DMS153 treated with DMSO at 0.1 percent for 48 hours (cell line): ENCODE data around the gene UQCRQ.

Experiments
- DNase-seq: peaks from one replicate; lab custom pipeline; 2025; ENCODE audit not compliant: unreplicated experiment; lab: John Stamatoyannopoulos, UW

Gene UQCRQ

GRCh38 chr5:132870801-132871200 is 4.4 kb downstream of the UQCRQ start:
- DNase-seq, result no peak

DNA sequence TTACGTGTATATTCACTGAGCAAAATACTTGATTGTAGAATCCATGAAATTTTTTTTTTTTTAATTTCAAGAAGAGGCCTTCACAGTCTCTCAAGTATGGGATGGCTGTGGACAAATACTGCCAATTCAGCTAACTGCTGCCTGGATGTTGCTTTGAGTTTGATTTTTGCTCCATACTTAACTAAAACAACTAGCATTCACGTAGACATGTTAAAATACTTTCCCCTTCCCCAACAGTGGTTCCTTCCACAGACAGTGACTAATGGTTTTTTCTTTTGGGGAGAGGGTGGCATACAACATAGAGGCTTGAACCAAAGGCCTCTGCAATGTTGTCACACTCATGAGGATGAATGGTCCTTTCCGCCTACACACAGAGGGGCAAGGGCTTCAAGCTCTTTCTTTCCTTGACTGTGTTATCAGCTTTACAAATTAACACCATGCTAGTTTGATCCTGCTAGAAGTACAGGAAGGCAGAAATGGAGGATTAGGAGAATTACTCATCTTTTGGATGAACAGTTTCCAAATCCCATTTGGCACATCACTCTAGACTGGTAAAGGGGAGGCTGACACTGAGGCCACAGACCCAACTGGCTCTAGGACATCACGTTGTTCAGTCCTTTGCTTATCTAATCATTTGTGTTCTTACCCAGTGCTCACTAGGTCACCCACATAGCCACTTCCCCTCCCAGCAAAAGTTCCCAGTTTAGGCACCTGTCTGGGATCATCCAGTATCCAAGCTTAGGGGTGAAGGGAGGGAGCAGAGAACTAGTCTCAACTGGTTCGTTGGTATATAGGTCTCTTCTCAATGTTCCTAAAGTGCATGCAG is 5.2 kb downstream of the UQCRQ start:
- DNase-seq, result no peak

DNA sequence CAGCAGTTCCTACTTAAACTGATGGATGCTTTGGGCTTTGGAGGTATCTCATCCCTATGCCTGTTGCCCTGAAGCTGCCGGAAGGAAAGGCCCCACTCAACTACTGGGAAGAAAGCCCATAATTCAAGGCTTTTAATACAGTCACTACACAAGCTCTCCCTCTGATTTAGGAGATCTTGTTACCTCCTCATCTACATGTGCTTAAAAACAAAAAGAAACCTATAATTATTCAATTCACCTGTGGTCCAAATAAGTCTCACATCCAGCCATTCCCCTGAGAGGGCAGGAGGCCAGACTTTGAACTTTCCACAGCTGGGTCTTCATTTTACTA is 6.3 kb downstream of the UQCRQ start:
- DNase-seq, result no peak

GRCh38 chr5:132873119-132873929 is 6.9 kb downstream of the UQCRQ start, which contains the start of gene LEAP2:
LEAP2 (plus strand) TSS chr5:132873668; CDS start chr5:132873695, 27 bp downstream.
- no peak for DNase-seq

DNA sequence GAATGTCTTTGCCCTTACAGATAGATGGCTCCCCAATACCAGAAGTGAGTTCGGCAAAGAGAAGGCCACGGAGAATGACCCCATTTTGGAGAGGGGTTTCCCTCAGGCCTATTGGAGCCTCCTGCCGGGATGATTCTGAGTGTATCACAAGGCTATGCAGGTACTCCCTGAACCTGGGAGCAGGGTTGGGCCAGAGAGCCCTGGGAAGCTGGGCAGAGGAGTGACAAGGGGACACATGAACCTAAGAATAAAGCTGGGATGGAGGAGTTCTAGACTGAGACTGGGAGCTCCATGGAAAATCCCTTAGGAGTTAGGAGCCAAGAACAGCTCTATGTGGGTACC is 7.5 kb downstream of the UQCRQ start:
- no peak for DNase-seq

DNA sequence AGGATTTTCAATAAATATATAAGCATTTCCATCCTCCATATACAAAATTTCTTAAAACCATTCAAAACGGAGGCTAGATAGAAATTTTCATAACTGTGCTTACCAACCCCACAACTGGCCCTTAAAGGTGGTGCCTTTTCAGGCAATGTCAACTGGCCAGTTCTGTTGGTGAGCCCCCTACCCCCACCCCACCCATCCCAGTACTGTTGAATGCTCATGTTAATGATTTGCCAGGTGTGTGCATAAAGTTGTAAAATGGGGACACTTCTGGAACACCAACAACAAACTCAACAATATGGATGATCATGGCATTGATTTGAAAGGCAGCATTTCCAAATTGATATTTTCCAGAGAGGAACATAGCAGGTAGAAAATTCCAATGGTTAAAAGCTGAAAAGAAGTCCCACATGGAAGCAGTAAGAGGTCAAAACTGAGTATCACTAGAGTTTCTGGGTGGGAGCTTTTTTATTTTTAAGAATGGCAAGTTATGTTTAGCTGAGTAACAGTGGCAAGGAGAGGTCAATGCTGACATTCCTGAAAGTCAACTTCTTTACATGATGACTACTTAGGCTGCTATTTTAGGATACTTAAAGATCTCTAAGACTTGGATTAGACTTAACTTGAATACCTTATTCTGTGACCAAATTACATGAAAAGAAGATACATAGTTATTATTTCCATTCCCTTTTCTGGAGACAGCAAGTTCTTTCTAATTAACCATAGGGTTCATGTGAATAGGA is 9.7 kb downstream of the UQCRQ start:
- DNase-seq, result no peak

DNA sequence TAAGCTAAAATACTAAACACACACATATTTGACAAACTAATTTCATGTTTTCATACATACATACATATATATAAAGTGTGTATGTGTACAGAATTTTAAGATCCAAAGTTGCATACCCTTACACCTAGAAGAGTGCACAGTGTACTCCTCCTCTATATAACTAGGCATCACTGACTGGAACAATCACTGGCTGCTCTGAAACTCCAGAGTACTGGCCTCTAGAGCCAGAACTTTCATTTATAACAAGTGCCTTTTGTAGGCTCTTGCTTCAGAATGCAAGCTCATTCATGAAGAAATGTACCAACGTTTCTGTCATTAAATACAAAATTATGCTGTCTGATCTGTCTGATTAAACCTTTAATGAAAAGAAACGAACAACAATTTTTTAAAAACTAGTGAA is 11.0 kb downstream of the UQCRQ start:
- no peak for DNase-seq

- DNase-seq, result no peak
Observed at GRCh38 chr5:132877938-132878337, 11.5 kb downstream of the UQCRQ start.

DNA sequence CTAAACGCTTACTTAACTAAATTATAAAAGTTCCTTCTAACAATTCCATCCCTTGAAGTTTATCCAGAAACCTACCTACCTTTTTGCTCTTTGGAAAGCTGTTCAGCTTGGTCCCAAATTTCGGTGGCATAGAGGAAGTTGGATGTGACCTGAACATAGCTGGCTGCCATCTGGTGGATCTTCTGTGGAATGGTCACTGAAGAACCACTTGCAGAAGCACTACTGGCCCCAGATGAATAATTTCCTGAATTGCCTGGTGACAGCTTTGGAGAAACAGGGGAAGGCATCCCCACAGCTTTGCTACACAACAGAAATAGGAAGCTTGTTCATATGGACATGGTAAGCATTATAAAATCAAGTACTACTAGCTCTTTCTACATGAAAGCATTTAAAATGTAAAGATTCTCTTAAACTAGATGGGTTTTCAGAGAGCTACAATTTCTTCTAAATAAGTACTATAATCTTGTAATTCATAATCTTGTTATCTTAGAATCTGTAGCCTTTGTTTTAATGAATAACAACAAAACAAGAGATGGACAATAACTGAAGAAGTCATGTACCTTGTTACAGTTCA is 16.9 kb downstream of the UQCRQ start:
- DNase-seq, result no peak

DNA sequence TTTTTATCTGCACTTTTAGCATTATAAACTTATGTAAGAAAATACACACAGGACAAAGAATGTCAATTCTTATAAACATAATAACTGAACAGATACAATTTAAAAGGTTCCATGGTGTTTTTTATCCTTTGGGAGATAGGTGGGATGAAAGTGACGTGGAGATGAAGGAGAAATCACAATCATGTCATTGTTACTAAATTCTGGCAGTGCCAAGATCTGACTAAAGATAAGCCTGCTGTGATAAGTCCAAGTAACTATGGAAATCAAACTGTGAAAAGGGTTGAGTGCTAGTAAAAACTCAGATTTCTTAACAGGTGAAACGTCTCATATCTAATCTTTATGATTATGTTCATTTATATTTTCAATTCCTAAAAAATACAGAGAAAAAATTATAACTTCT is 18.1 kb downstream of the UQCRQ start:
- DNase-seq, result no peak

GRCh38 chr5:132886064-132886823 is 19.8 kb downstream of the UQCRQ start:
- DNase-seq, result no peak

DNA sequence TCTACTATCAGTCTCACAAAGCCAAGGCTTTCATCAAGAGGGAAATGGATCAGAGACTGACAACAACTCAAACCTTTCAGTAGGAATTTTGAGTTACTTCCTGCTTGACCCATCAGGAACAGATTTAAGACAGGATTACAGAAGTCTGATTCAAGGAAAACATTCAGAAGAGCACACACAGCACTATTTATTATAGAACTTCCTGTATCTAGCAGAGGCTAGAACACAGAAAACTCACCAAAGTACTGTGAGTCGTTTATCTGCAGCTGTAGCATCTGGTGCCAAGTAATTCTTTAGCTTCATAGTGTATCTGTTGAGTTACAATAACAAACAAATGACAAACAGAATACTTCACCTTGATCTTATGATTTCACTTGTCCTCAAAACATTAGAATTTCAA is 20.8 kb downstream of the UQCRQ start:
- DNase-seq, result no peak

DNA sequence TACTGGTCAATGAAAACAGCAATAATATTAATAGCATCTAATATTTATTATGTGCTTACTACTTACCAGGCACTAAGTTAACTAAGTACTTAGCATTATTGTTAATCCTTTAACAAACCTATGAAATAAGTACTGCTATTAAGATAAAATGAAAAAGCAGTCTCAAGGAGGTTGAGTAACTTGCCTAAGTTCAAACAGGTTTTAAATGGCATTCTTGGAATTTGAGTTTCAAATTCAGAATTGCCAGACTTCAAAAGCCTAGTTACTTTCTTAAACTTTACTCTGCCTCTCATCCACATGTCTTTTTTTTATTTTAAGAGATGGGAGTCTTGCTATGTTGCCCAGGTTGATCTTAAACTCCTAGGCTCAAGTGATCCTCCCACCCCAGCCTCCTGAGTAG is 23.1 kb downstream of the UQCRQ start:
- no peak for DNase-seq

DNA sequence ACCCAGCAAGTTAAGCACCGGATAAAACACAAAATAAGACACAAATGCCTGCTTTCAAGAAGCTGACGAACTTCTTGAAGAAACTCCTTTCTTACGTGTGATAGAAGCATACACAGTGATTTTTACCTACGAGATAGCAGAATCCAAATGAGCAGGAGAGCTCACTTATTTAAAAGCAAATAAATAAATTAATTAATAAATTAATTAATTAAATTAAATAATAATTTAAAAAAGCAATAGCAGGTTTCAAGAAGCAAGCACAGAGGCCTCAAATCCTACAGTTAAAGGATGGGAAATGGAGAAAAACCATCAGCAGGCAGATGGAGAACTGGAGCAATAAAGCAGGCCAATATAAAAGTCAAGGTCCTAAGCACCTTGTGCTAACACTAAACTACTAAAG is 24.4 kb downstream of the UQCRQ start:
- DNase-seq, result no peak

DNA sequence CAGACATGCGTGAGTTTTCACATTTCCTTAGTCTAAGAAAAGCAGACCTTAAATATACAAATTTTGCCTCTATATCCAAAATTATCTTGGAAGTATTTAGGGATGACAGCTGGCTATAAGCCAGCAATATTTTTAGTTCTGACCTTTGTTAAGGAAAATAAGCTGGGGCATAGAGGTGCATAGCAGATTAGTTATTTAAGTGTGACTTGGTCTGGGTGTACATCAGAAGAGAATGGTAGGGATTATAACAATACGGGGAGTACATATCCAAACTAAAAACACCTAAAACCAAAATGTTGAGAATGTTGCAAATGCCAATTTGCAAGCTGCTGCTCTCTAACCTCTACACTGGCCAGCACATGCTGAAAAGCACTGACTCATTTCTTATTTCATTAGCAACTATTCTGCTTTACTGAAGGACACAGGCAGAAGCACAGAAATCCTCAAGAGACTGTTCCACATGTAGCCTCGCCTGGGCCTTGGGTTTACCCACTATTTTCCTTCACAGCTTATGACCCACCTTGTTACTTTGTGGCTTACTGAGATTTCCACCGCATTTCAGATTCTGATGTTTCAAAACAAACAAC is 29.4 kb downstream of the UQCRQ start:
- DNase-seq, result no peak

DNA sequence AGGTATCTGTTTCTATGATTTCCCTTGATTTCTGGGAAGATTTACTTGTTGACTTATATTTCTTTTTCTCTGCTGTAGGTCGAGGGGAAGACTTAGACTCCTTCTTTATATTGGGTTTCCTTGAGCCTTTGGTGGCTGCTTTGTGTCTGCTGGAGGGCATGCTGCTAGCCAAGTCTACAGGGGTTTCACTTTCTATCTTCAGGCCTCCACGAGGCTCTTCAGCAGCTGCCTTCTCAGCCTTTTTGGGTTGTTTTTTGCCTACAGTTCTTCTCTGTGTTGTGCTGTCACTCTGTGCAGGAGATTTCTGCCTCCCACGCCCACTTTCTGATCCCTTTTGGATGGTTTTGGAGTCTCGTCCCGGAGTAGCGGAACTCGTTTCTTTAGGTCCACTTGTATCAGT is 30.2 kb downstream of the UQCRQ start:
- DNase-seq, result no peak

- no peak for DNase-seq
Observed at GRCh38 chr5:132898094-132898493, 31.7 kb downstream of the UQCRQ start.

DNA sequence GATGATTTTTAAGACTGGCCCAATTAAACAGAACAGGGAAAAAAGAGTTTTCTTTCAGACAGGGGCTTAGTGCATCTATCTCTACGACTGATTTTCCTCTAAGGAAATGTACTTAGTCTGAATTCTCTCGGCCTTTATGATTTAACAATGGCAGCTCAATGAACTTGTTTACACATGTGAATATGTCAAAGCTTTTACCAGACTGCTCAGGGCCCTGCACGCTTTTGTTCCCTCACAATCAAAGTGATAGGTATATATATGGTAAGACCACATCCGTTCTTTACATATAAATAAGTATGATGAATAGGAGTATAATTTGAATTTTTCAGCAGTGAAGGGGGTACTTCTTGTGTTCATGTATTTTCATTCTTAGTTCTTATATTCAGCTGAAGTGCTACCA is 34.6 kb downstream of the UQCRQ start:
- peak; percentile 1 for DNase-seq

DNA sequence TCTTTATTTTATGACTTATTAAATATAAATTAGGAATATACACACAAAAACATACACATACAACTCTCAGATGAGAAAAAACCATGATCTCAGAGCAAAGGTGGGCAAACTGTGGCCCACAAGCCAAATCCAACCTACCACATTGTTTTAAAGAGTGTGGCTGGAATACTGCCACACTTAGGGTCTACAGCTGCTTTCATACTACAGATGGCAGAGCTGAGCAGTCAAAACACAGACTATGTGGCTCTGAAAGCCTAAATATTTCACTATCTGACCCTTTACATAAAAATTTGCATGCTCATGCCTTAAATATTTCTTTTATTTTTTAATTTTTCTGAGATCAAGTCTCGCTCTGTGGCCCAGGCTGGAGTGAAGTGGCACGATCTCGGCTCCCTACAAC is 35.3 kb downstream of the UQCRQ start:
- DNase-seq, result no peak

DNA sequence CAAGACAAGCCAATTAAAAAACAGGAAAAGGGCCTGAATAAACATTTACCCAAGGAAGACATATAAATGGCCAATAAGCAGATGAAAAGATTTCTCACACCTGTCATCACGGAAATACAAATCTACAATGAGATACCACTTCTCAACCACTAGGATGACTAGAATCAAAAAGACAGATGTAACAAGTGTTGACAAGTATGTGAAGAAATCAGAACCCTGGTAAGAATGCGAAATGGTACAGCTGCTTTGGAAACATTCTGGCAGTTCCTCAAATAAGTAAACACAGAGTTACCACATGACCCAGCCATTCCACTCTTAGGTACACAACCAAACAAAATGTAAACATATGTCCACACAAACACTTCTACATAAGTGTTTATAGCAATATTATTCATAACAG is 39.5 kb downstream of the UQCRQ start:
- DNase-seq, result peak; percentile 47
